Choroid plexus epithelial cell (primary cell): ENCODE measurements around the gene TLE2.

Source experiments
- DNase-seq: peaks from one replicate; pipeline ENCODE4 v3.0.0-alpha.2; 2010; ENCODE audit warnings: low read depth
- H3K4me3 ChIP-seq: 2 replicates; pipeline ENCODE4 v1.5.1; 2011; ENCODE audit warnings: low read depth, mild to moderate bottlenecking, control low read depth, low read length, moderate library complexity
- CTCF ChIP-seq: conservative IDR thresholded peaks from 2 replicates; pipeline ENCODE4 v1.5.1; 2011; ENCODE audit warnings: low read depth, mild to moderate bottlenecking, control low read depth, inconsistent platforms, low read length, moderate library complexity

The TLE2 gene

DNA sequence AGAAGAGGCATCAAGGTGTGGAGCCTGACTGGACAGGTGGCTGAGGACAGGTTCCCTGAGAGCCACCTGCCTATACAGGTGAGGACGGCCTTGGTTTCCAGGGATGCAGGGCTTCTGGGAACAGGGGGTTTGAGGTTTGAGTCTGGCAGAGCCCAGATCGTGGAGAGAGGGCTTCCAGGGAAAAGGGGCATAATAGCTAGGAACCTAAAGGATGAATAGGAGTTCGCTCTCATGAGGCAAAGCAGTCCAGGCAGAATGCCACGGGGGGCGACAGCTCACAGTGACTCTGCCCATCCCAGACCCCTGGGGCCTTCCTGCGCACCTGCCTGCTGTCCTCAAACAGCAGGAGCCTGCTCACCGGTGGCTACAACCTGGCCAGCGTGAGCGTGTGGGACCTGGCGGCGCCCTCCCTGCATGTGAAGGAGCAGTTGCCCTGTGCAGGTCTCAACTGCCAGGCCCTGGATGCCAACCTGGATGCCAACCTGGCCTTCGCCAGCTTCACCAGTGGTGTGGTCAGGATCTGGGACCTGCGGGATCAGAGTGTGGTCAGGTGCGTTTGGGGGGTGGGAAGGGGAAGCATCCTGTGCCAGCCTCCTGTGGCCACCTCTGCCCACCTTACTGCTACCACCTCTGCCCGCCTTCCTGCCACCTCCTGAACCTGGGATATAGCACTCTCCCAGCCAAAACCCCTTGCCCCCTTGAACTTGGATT lies 39.7 kb downstream of the TLE2 start:
- no peak for DNase-seq
- TF ChIP-seq CTCF: no peak
- H3K4me3 ChIP-seq: no peak overlapping the region

GRCh38 chr19:2988568-2988967 lies 40.5 kb downstream of the TLE2 start:
- no peak for TF ChIP-seq CTCF
- no peak overlapping the region for H3K4me3 ChIP-seq
- no peak for DNase-seq

DNA sequence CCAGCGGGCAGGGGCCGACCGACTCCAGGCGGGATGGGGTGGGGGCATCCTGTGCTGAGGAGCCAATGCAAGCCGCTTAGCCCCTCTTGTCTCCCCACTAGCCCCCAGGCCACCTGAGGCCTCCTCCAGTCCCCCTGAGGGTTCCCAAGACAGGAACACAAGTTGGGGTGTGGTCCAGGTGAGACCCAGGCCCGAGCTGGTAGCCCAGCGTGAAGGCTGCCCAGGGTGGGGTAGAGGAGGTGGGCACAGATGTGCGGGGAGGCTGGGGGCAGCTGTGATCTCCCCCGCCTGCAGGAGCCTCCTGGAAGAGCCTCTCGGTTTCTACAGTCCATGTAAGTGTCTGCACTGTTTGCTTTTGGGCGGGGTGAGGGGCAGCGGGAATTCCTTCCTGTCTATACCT lies 41.3 kb downstream of the TLE2 start:
- DNase-seq: no peak
- no peak overlapping the region for H3K4me3 ChIP-seq
- TF ChIP-seq CTCF: no peak

DNA sequence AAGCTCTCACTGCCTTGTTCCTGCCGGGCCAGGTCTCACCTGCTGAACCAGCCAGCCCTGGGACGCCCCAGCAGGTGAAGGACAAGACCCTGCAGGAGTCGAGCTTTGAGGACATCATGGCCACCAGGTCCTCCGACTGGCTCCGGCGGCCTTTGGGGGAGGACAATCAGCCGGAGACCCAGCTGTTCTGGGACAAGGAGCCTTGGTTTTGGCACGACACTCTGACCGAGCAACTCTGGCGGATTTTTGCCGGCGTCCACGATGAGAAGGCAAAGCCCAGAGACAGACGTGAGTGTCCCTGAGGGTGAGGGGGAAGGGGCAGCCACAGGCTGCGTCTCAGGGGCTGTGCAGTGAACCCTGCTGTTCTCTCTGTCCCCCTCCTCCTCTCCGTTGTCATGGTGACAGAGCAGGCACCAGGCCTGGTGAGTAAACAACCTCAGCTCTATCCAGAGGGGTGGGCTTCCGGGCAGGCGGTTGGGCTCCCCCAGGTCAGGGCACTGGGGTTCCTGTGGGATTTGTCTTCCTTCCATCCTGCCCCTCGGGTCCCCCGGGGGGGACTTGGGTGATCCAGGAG lies 42.0 kb downstream of the TLE2 start:
- DNase-seq: no peak
- TF ChIP-seq CTCF: no peak
- no peak overlapping the region for H3K4me3 ChIP-seq

DNA sequence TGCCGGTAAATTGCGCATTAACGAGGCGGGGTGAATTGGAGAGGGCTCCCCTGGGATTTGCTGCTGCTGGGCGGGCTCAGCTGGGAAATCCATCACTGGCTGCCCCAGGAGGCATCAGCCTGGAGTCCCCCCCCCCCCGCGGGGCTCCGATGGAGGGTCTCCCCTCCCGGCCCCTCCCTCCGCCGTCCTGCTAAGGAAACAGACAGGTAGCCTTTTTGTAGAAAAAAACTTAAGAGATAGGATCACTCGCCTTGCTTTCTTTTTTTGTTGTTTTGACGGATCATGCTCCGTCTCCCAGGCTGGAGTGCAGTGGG lies 44.9 kb downstream of the TLE2 start:
- DNase-seq: no peak
- no peak for TF ChIP-seq CTCF
- peak overlapping the region; percentile 47 for H3K4me3 ChIP-seq

- TF ChIP-seq CTCF: no peak
- peak; percentile 86 for DNase-seq
- H3K4me3 ChIP-seq: peak overlapping the region; percentile 47
Measured at GRCh38 chr19:2983351-2984214, 45.5 kb downstream of the TLE2 start.
